ENCODE results near the gene GLI2.

DNA sequence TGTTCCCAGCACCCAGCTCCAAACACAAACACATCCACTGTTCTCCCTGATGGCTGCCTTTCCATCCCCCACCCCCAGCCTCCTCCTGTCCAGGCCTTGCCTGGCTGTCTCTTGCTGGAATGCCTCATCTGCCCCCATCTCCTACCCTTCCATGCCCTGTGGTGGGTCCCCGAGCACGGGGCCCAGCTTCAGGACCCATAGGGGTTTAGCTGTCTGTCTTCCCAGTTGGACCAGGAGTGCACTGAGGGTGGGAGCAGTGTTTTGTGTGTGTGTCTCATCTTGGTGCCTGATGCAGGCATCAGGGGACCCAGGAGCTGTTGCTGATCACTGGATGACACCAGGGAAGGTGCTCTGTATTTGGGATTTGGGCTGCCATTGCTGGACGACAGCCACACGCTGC lies 34.5 kb downstream of the GLI2 start:
- TF ChIP-seq, protein P1, sequence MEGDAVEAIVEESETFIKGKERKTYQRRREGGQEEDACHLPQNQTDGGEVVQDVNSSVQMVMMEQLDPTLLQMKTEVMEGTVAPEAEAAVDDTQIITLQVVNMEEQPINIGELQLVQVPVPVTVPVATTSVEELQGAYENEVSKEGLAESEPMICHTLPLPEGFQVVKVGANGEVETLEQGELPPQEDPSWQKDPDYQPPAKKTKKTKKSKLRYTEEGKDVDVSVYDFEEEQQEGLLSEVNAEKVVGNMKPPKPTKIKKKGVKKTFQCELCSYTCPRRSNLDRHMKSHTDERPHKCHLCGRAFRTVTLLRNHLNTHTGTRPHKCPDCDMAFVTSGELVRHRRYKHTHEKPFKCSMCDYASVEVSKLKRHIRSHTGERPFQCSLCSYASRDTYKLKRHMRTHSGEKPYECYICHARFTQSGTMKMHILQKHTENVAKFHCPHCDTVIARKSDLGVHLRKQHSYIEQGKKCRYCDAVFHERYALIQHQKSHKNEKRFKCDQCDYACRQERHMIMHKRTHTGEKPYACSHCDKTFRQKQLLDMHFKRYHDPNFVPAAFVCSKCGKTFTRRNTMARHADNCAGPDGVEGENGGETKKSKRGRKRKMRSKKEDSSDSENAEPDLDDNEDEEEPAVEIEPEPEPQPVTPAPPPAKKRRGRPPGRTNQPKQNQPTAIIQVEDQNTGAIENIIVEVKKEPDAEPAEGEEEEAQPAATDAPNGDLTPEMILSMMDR (conservative IDR thresholded peaks at IDR 0.05; ENCODE audit: low read length) = no peak
- TF ChIP-seq EZH2phosphoT487 (IDR thresholded peaks at IDR 0.05; ENCODE audit: borderline replicate concordance, low read depth, low read length) = no peak
